COR-L47 (cell line): ENCODE data around the gene NNT.
A peak's percentile ranks its signal among the peaks of the same experiment; 100 is the strongest.
"Not testable (repeated sequence)": the region's sequence is repeated elsewhere in the genome, so short reads cannot be mapped to it uniquely, and the experiment has no call there.

Source experiments
- DNase-seq: peaks from one replicate; lab custom pipeline; 2025; lab: John Stamatoyannopoulos, UW

Gene NNT

DNA sequence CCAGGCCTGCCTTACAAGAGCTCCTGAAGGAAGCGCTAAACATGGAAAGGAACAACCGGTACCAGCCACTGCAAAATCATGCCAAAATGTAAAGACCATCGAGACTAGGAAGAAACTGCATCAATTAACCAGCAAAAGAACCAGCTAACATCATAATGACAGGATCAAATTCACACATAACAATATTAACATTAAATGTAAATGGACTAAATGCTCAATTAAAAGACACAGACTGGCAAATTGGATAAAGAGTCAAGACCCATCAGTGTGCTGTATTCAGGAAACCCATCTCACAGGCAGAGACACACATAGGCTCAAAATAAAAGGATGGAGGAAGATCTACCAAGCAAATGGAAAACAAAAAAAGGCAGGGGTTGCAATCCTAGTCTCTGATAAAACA, 116.8 kb downstream of the NNT start:
- not testable (repeated sequence) for DNase-seq

DNA sequence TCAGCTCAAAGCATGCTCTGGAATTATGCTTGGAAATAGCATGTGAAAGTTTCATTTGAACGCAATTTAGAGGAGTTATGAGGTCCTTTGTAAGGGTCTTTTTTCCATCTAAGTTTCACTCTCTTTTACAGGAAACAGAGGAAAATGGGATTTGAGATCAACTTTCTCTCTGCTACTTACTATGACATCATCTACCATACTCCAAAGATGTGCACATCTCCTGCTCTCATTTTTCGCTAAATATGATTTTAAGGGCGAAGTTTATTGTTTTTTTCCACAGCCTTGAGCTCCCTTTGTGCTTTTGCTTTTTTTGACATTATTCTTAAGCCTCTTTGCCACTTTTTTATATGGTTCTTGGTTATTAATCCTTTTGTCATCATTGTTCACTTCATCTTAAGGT, 125.6 kb downstream of the NNT start:
- DNase-seq, result no peak

DNA sequence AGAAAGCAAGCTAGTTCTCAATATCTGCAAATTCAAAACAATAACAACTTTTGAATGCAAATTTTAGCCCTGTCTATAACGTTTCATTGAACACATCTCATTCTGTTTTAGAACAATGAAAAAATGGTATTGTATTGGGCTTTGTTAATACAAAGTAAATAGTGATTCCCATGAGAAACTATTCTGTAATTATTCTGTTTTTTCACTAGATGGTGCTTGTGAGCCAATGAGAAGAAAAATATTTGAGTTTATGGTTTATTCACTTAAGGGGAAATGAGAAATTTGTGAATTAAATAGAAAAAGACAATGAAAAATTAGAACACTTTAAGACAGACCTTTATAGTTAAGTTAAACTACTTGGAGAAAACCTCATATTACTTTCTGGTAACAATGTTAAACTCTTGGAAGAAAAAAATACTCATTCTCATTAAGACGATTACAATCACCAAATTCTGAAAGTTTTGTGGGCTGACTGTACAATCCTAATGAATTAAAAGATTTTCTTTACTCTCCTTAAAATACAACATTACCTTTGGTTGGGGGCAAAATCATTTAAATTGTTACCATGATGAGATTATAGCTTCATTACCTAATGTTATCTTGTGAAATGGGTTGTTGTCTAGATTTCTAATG, 127.0 kb downstream of the NNT start:
- peak; percentile 16 for DNase-seq

DNA sequence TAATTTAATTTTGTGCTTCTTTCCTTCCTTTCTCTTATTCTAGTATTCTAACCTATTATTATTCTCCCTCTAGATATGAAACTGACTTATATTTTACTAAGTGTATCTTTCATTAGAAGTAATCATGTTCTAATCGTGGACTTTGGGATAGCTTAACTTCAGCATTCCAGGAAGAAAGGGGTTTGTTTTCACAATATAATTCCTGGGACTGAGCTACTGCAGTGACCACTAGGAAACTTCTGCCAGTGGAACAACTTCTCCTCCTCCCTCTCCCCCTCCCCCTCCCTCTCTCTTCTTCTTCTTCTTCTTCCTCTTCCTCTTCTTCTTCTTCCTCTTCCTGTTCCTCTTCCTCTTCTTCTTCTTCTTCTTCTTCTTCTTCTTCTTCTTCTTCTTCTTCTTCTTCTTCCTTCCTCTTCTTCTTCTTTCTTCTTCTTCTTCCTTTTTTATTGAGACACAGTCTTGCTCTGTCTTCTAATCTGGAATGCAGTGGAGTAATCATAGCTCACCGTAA, 127.9 kb downstream of the NNT start:
- no peak for DNase-seq

DNA sequence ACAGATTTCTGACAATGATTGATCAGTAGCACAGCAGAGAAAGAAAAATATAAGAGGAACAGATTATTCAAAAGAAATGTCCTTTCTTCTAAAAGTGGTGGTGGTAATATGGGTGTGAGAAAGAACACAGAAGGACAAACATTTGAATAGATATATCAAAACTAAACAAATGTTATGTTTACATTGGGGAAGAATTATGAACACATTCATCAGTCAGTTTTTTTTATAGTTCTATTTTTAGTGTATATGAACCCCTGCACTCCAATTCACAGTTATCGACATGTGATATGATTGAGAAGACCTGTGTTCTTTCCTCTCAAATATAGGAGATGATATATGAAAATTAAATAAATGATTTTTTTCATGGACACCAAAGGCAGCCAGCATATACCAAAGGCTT, 128.6 kb downstream of the NNT start:
- DNase-seq, result no peak

DNA sequence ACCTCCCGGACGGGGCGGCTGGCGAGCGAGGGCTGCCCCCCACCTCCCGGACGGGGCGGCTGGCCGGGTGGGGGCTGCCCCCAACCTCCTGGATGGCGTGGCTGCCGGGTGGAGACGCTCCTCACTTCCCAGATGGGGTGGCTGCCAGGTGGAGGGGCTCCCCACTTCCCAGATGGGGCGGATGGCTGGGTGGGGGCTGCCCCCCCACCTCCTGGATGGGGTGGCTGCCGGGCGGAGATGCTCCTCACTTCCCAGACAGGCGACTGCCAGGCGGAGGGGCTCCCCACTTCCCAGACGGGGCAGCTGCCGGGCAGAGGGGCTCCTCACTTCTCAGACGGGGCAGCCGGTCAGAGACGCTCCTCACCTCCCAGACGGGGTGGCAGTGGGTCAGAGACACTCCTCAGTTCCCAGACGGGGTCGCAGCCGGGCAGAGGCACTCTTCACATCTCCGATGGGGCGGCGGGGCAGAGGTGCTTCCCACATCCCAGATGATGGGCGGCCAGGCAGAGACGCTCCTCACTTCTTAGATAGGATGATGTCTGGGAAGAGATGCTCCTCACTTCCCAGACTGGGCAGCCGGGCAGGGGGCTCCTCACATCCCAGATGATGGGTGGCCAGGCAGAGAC, 143.1 kb downstream of the NNT start:
- not testable (repeated sequence) for DNase-seq

DNA sequence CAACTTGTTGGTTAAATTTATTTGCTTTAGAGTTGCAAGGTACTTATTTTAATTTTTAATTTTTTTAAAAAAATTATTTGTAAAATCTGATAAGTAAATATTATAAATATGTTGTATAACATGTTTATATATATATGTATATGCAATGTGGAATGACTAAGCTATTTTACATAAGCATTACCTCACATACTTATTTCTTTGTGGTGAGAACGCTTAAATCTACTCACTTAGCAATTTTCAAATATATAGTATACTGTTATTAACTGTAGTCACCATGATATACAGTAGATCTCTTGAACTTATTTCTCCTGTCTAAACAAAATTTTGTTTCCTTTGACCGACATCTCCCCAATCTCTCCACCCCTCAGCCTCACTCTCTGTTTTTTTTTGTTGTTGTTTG, 147.8 kb downstream of the NNT start:
- no peak for DNase-seq

DNA sequence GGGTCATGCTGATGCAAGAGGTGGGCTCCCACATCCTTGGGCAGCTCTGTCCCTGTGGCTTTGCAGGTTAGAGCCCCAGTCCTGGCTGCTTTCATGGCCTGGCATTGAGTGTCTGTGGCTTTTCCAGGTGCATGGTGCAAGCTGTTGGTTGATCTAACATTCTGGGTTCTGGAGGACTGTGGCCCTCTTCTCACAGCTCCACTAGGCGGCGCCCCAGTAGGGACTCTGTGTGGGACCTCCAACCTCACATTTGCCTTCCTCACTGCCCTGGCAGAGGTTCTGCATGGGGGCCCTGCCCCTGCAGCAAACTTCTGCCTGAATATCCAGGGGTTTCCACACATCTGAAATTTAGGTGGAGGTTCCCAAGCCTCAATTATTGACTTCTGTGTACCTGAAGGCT, 150.1 kb downstream of the NNT start:
- no peak for DNase-seq
